Measurements from ENCODE around the gene AGPAT1. TPM values are rescaled to one million over a fixed set of nuclear protein-coding genes. Genes with fewer than 3 reads are reported as not detected.

Gene AGPAT1
- total and polyA plus RNA-seq, 2 of the 13 experiments (the other 11 are each of a cell fraction or from before 2014, with no cell fraction given) = 51.3 to 139 TPM

GRCh38 chr6:32195902-32196681 is 20.2 kb upstream of the AGPAT1 start (continued):
- TF ChIP-seq NFAT5 (CRISPR knock-in tag; IDR thresholded peaks at IDR 0.05) (no peak), SAP130 (CRISPR knock-in tag; IDR thresholded peaks at IDR 0.05; ENCODE audit: low read depth) (peak; percentile 59), ZNF724P (CRISPR knock-in tag; IDR thresholded peaks at IDR 0.05; ENCODE audit: borderline replicate concordance) (no peak; the same call in 1 of the 2 replicates), ZNF329 (CRISPR knock-in tag; IDR thresholded peaks at IDR 0.05; ENCODE audit: low read depth) (peak; percentile 72; the same call in 1 of the 2 replicates), ZNF414 (CRISPR knock-in tag; IDR thresholded peaks at IDR 0.05) (0 out of 2 replicates have a peak, but pooled peaks have one; percentile 68), CREB3 (CRISPR knock-in tag; IDR thresholded peaks at IDR 0.05) (no peak), TRIM24 (CRISPR knock-in tag; IDR thresholded peaks at IDR 0.05) (no peak), JUN (CRISPR knock-in tag; IDR thresholded peaks at IDR 0.05) (no peak; the same call in none of the 2 replicates), FLYWCH1 (CRISPR knock-in tag; IDR thresholded peaks at IDR 0.05) (no peak), IKZF5 (CRISPR knock-in tag; IDR thresholded peaks at IDR 0.05) (peak; percentile 47; the same call in 1 of the 2 replicates), RBM39 (IDR thresholded peaks at IDR 0.05; ENCODE audit: low read depth, low read length, poor library complexity, severe bottlenecking) (peak; percentile 66), MTF2 (CRISPR knock-in tag; IDR thresholded peaks at IDR 0.05; ENCODE audit: borderline replicate concordance) (peak; percentile 86; the same call in 1 of the 2 replicates), GTF2F1 (IDR thresholded peaks at IDR 0.05; ENCODE audit: low read length) (no peak), ZFYVE20 (CRISPR knock-in tag; IDR thresholded peaks at IDR 0.05; ENCODE audit: borderline replicate concordance, low read depth) (no peak), GLMP (CRISPR knock-in tag; IDR thresholded peaks at IDR 0.05; ENCODE audit: borderline replicate concordance) (no peak), HDAC6 (IDR thresholded peaks at IDR 0.05; ENCODE audit: low read depth, low read length) (no peak), NFE2L1 (CRISPR knock-in tag; IDR thresholded peaks at IDR 0.05; ENCODE audit: borderline replicate concordance) (peak; percentile 82; the same call in 1 of the 2 replicates), YEATS2 (CRISPR knock-in tag; IDR thresholded peaks at IDR 0.05; ENCODE audit: borderline replicate concordance) (no peak; the same call in 1 of the 2 replicates), ZIK1 (CRISPR knock-in tag; IDR thresholded peaks at IDR 0.05; ENCODE audit: borderline replicate concordance, low read depth) (peak; percentile 97)
